CD4-positive, alpha-beta T cell (primary cell): ENCODE measurements around the gene RNF130. TPM values are rescaled to one million over a fixed set of nuclear protein-coding genes. Genes with fewer than 3 reads are reported as not detected.

ENCODE experiments used
- ATAC-seq: fragments of 200-7000 bp; cut with Tn5 transposase; one replicate; pipeline ENCODE4 v1.10.0; 2022; ENCODE audit warnings: mild to moderate bottlenecking; ENCODE audit not compliant: poor library complexity
- CTCF ChIA-PET: fragments of 350-600 bp; sonication (Branson Sonifier 250); formaldehyde crosslinking; loops from one replicate; lab custom pipeline; 2021; ENCODE audit warnings: antibody characterized with exemption, inconsistent platforms; lab: Charles Lee
- POLR2A ChIA-PET: fragments of 350-600 bp; sonication (Branson Sonifier 250); formaldehyde crosslinking; loops from one replicate; lab custom pipeline; 2021; ENCODE audit warnings: antibody characterized with exemption, inconsistent platforms; lab: Charles Lee
- DNase-seq, 14 experiments: peaks; one replicate each; pipeline ENCODE4 v3.0.0-alpha.2; 2013 to 2020; ENCODE audit warnings: mixed read lengths in 2 of 14
- H3K27ac ChIP-seq, 2 donors: one replicate each; pipeline versions ENCODE4 v1.5.1 to v1.7.0; 2013; ENCODE audit warnings: low read length in 2 of 2, low read depth in 1 of 2, mild to moderate bottlenecking in 1 of 2
- H3K27me3 ChIP-seq, 2 experiments: 1 replicate in 1 of 2; 2 replicates in 1 of 2; pipeline versions ENCODE4 v1.6.1 to v1.7.0; 2013; ENCODE audit warnings: low read length in 2 of 2, control low read depth in 1 of 2, mild to moderate bottlenecking in 1 of 2, moderate library complexity in 1 of 2; ENCODE audit not compliant: insufficient read depth in 2 of 2, control insufficient read depth in 1 of 2
- H3K36me3 ChIP-seq: one replicate; pipeline ENCODE4 v1.6.1; 2013; ENCODE audit warnings: low read length, control low read depth; ENCODE audit not compliant: insufficient read depth
- H3K4me1 ChIP-seq: one replicate; pipeline ENCODE4 v1.6.1; 2013; ENCODE audit warnings: low read length, control low read depth; ENCODE audit not compliant: insufficient read depth
- H3K4me3 ChIP-seq: one replicate; pipeline ENCODE4 v1.5.1; 2013; ENCODE audit warnings: mild to moderate bottlenecking, low read length, moderate library complexity
- H3K9me3 ChIP-seq, 2 experiments: 1 replicate in 1 of 2; 2 replicates in 1 of 2; pipeline versions ENCODE4 v1.6.1 to v1.7.0; 2013; ENCODE audit warnings: low read length in 2 of 2, mild to moderate bottlenecking in 2 of 2, control low read depth in 1 of 2, moderate library complexity in 1 of 2; ENCODE audit not compliant: control insufficient read depth in 1 of 2, insufficient read depth in 1 of 2
- H3K27ac Mint-ChIP-seq: one replicate; pipeline ENCODE4 v1.8.0; 2020; ENCODE audit warnings: mixed read lengths
- H3K27me3 Mint-ChIP-seq: one replicate; pipeline ENCODE4 v1.8.0; 2021; ENCODE audit warnings: mixed read lengths
- H3K36me3 Mint-ChIP-seq: one replicate; pipeline ENCODE4 v1.8.0; 2021; ENCODE audit warnings: low read depth, mixed read lengths
- H3K4me1 Mint-ChIP-seq: one replicate; pipeline ENCODE4 v1.8.0; 2021; ENCODE audit warnings: low read depth, mixed read lengths
- H3K4me3 Mint-ChIP-seq: one replicate; pipeline ENCODE4 v1.8.0; 2020; ENCODE audit warnings: mild to moderate bottlenecking, mixed read lengths
- H3K9me3 Mint-ChIP-seq: one replicate; pipeline ENCODE4 v1.8.0; 2020; ENCODE audit warnings: mixed read lengths
- intact Hi-C, 2 experiments: fragments of 100-400 bp; cut with DNase I in 1 of 2; cut with micrococcal nuclease in 1 of 2; formaldehyde crosslinking; loops; one replicate each; pipeline versions ENCODE4 v1.15.1 to v1.9.0; 2023 to 2025; cut with DNase I, micrococcal nuclease
- total RNA-seq, 174 experiments: library from RNA in 2 of 174; stranded (reverse) in 2 of 174; gene quantifications; one replicate each; pipeline ENCODE4 v1.2.3 and lab custom pipeline; 2021 to 2026
- TF ChIP-seq, protein P1 (sequence below): fragments of 200-600 bp; IDR thresholded peaks from one replicate; pipeline ENCODE4 v1.8.0; 2022; ENCODE audit warnings: antibody characterized with exemption, mild to moderate bottlenecking

Gene RNF130
- total RNA-seq, 2 experiments from 2014 or later: 18.2 to 19.1 TPM

DNA sequence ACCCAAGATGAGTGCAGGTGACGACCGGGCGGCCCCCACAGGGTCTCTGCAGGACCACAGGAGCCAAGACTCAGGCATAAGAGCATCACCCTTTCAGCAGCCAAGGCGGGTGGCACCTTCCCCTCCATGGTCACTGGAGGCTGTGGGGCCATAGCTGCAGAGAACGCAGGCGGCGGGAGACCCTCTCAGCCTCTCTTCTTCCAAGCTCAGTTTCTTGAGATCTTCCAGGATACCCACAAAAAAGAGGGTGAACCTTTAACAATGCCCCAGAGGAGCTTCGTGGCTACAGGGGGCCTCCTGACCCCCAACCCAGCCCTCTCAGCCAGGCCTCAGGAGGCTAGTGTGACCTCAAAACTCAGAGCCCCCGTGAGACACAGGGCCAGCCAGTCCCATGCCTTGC lies 158.1 kb downstream of the RNF130 start:
- no peak overlapping the region for H3K27ac ChIP-seq

DNA sequence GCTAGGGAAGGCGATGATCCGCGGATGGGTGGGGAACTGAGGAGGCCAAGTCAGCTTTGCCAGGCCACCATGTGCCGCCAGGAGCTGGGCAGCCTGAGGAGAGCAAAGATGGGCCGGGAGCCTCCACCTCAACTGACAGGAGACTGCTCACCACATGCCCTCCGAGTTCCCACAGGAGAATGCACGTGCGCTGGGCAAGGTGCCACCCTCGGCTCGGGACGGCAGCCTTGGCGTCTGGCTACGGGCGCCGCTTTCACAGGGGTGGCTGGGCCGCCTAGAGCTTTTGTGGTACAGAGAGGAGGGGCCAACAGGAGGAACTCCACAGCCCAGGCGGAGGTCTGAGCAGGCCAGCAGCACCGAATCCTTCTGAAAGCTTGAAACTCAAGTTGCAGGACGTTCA lies 158.6 kb downstream of the RNF130 start:
- Histone ChIP-seq H3K27ac (no peak overlapping the region), H3K9me3 (no peaks in the 10 kb centered on the region), H3K27me3 (no peaks in the 10 kb centered on the region), H3K4me3 (no peak overlapping the region), H3K4me1 (peaks cover 14% of the 10 kb centered on the region), H3K36me3 (no peaks in the 10 kb centered on the region)
- intact Hi-C loops: no loop called here
- Mint-ChIP-seq H3K27ac (no peak overlapping the region), H3K4me1 (peaks cover 11% of the 10 kb centered on the region), H3K9me3 (no peaks in the 10 kb centered on the region), H3K27me3 (peaks cover 2% of the 10 kb centered on the region), H3K4me3 (no peak overlapping the region), H3K36me3 (no peaks in the 10 kb centered on the region)
- ChIA-PET CTCF (no interaction called here), POLR2A (no interaction called here)
- no peak for ATAC-seq
- TF ChIP-seq, protein P1, sequence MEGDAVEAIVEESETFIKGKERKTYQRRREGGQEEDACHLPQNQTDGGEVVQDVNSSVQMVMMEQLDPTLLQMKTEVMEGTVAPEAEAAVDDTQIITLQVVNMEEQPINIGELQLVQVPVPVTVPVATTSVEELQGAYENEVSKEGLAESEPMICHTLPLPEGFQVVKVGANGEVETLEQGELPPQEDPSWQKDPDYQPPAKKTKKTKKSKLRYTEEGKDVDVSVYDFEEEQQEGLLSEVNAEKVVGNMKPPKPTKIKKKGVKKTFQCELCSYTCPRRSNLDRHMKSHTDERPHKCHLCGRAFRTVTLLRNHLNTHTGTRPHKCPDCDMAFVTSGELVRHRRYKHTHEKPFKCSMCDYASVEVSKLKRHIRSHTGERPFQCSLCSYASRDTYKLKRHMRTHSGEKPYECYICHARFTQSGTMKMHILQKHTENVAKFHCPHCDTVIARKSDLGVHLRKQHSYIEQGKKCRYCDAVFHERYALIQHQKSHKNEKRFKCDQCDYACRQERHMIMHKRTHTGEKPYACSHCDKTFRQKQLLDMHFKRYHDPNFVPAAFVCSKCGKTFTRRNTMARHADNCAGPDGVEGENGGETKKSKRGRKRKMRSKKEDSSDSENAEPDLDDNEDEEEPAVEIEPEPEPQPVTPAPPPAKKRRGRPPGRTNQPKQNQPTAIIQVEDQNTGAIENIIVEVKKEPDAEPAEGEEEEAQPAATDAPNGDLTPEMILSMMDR: no peak
- DNase-seq: peak in 1 of 14 experiments; percentile 25

More for the DNA sequence above, 158.1 kb downstream of the RNF130 start:
- H3K36me3 ChIP-seq: no peaks in the 10 kb centered on the region
- TF ChIP-seq, protein P1: no peak
- H3K4me3 ChIP-seq: no peak overlapping the region
- CTCF ChIA-PET: no interaction called here
- no peaks in the 10 kb centered on the region for H3K9me3 Mint-ChIP-seq
- peaks cover 9% of the 10 kb centered on the region for H3K4me1 ChIP-seq
- H3K4me1 Mint-ChIP-seq: peaks cover 11% of the 10 kb centered on the region
- no peaks in the 10 kb centered on the region for H3K36me3 Mint-ChIP-seq
- peak in 1 of 14 experiments; percentile 19 for DNase-seq
- no peak for ATAC-seq
- POLR2A ChIA-PET: no interaction called here
- no peaks in the 10 kb centered on the region for H3K9me3 ChIP-seq
- no peaks in the 10 kb centered on the region for H3K27me3 ChIP-seq
- no peak overlapping the region for H3K27ac Mint-ChIP-seq
- no peak overlapping the region for H3K4me3 Mint-ChIP-seq
- H3K27me3 Mint-ChIP-seq: peaks cover 6% of the 10 kb centered on the region
- intact Hi-C loops: no loop called here

DNA sequence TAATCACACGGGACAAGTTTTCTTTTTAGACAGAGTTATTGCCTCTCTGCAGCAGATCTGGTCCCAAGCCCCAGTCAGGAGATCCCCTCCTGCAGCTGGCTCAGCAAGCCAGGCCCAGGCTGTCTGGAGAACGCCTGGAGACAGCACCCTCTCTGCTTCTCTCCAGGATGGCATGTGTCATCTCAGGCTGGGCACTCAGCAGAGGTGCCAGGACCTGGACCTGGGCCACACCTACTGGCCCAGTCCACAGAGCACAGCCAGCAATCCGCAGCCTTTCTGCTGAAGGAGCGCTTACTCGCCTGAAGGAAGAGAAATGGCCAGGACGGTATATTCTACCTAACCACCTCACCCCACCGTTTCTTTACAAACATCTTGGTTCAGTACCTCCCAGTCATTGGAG lies 159.2 kb downstream of the RNF130 start:
- H3K4me1 Mint-ChIP-seq: peaks cover 11% of the 10 kb centered on the region
- ChIA-PET CTCF (no interaction called here), POLR2A (interaction anchor here (1.2 kb wide), 1 partner anchor 180 kb away, joined by 3 read pairs; the partner anchor contains the start of gene MAML1)
- no peaks in the 10 kb centered on the region for H3K9me3 Mint-ChIP-seq
- Histone ChIP-seq H3K4me3 (no peak overlapping the region), H3K27me3 (no peaks in the 10 kb centered on the region), H3K9me3 (no peaks in the 10 kb centered on the region), H3K27ac (no peak overlapping the region), H3K4me1 (peaks cover 15% of the 10 kb centered on the region), H3K36me3 (no peaks in the 10 kb centered on the region)
- no peaks in the 10 kb centered on the region for H3K27me3 Mint-ChIP-seq
- H3K36me3 Mint-ChIP-seq: no peaks in the 10 kb centered on the region
- intact Hi-C loops: no loop called here
- H3K4me3 Mint-ChIP-seq: no peak overlapping the region
- no peak for ATAC-seq
- TF ChIP-seq, protein P1: no peak
- peak in 1 of 14 experiments; percentile 10 for DNase-seq
- H3K27ac Mint-ChIP-seq: no peak overlapping the region
